GM21528 (cell line): Measurements from ENCODE around the gene EIF4ENIF1.
"Not testable (repeated sequence)": the region's sequence is repeated elsewhere in the genome, so short reads cannot be mapped to it uniquely, and the experiment has no call there.

Experiments used
- ATAC-seq: cut with Tn5 transposase; IDR thresholded peaks from one replicate; pipeline ENCODE4 v1.9.1; 2021; ENCODE audit warnings: mild to moderate bottlenecking, moderate library complexity; ENCODE audit not compliant: unreplicated experiment, low FRiP score

Gene EIF4ENIF1

DNA sequence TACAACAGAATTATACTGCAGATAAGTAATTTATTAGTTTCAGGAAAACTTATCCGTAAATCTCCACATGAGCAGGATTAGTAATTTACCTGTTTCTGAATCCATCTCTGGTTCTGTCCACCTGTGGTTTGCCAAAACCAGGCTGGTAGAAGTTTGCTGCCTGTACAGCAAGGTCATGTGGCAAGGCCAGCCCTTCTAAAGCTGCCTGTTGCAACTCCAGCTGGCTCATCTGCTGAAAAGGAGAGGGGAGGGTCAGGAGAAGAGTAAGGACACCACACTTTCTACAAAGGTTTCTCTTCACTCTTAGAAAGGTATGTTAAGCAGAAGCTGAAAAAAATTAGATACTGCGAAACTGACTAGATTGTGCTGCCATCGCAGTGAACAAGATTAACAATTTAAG is 42.3 kb downstream of the EIF4ENIF1 start:
- ATAC-seq: no peak

GRCh38 chr22:31446767-31447166 is 42.9 kb downstream of the EIF4ENIF1 start:
- ATAC-seq: no peak

DNA sequence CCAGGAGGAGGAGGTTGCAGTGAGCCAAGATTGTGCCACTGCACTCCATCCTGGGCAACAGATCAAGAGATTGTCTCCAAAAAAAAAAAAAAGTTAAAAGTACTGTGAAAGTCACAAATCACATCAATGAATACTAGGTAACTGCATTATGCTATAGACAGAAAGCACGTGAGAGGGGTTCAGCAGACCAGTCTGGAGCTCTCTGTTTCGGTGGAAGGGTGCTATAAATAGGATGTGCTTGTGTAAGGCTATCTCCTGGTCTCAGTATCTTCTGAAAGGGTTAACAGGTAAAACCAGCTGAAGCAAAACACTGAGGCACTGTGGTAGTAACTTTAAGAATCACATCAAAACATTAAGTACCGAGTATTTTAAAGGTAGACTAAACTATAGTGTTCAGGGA is 43.4 kb downstream of the EIF4ENIF1 start:
- no peak for ATAC-seq

GRCh38 chr22:31445642-31446041 is 44.0 kb downstream of the EIF4ENIF1 start:
- no peak for ATAC-seq

GRCh38 chr22:31443516-31443915 is 46.1 kb downstream of the EIF4ENIF1 start:
- ATAC-seq: no peak

GRCh38 chr22:31442768-31443489 is 46.7 kb downstream of the EIF4ENIF1 start:
- no peak for ATAC-seq

DNA sequence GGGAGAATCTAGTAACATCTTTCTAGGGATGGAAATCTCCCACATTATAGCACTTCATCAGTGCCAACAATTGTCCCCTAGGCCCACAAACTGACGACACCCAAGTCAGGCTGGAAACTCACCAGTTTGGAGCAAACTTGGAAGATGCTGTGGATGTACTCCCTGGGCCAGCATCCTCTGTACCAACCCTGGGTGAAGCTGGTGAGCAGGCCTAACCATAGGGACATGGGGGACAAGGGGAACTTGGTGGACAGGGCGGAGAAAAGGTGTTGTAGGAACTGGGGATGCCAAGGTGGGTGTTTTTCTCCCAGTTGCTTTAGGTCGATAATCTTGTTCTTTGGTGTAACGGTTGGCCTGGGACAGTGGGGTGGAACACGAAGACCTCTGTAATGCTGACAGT is 48.0 kb downstream of the EIF4ENIF1 start:
- no peak for ATAC-seq

GRCh38 chr22:31440681-31441080 is 49.0 kb downstream of the EIF4ENIF1 start:
- ATAC-seq: no peak

DNA sequence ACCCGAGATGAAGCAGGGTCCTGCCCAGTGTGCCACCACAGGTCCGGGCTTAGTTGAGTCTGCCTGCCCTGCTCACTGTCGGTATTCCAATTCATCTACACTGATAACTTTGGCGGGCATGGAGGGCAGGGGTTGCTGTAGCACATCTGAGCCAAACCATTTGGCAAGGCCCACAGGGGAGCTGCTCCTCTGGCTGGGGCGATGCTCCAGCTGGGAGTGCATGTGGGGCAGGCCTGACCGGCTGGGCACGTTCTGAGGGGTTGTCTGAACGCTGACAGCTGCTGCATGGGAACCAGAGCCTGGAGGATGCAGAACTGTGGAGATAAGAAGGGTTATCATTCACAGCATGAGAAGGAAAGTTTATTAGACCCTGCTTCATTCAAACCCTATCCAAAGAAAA is 49.8 kb downstream of the EIF4ENIF1 start:
- no peak for ATAC-seq

- ATAC-seq: no peak
Measured at GRCh38 chr22:31436132-31436531, 53.5 kb downstream of the EIF4ENIF1 start.

GRCh38 chr22:31431950-31432349 is 57.7 kb downstream of the EIF4ENIF1 start:
- ATAC-seq: no peak

- ATAC-seq: no peak
Measured at GRCh38 chr22:31425331-31426050, 64.2 kb downstream of the EIF4ENIF1 start.

DNA sequence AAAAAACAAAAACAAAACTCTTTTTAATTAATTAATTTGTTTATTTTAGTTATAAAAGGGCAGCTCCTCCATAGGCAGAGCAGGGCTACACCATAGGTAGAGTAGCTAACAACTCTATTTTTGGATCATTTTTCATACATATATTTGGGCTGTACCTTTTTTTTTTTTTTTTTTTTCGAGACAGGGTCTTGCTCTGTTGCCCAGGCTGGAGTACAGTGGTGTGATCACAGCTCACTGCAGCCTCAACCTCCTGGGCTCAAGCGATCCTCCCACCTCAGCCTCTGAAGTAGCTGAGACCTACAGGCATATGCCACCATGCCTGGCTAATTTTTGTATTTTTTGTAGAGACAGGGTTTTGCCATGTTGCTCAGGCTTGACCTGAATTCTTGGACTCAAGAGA is 87.3 kb downstream of the EIF4ENIF1 start:
- not testable (repeated sequence) for ATAC-seq

GRCh38 chr22:31400023-31400397 is 89.6 kb downstream of the EIF4ENIF1 start:
- ATAC-seq: no peak

DNA sequence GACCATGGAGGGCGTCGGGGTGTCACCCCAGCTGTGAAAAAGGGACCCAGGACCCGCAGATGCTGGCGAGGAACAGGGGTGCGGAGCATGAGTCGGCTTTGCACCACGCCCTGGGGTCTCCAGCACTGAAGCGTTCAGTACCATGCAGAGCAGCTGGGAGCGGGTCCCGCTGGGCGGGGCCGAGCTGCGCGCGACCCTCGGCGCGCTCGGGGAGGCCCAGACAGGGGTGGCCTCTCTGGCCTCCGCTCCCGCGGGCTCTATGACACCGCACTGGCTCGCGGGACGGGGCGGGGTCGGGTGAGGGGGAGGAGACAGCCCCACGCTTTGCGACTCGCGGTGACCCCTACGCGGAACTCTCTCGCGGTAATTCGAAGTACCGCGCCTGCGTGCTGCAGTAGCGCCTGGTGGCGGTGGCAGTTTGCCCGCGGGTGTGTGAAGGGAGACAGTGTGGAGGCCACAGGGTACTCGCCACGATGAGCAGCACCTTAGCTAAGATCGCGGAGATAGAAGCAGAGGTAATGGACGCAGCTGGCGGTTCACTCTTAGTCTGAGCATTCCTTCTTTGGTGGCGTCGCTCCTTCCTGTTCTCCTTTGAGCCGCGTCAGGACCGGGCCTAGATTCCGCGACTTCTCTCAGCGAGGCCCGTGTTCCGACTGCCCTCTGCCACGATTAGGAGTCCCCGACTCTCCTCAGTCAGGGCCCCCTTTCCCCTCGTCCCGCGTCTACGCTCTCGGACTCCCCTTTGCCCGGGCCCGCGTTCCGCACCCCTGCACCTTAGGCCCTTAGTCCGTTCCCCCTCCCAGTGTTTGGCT is 90.2 kb downstream of the EIF4ENIF1 start, which contains the start of gene DRG1:
DRG1 (plus strand) TSS at position 394 of the 812 bp plus-strand sequence; CDS start at position 474, 80 bp downstream.
- ATAC-seq: peak; percentile 96

- no peak for ATAC-seq
Measured at GRCh38 chr22:31398231-31398630, 91.4 kb downstream of the EIF4ENIF1 start.

DNA sequence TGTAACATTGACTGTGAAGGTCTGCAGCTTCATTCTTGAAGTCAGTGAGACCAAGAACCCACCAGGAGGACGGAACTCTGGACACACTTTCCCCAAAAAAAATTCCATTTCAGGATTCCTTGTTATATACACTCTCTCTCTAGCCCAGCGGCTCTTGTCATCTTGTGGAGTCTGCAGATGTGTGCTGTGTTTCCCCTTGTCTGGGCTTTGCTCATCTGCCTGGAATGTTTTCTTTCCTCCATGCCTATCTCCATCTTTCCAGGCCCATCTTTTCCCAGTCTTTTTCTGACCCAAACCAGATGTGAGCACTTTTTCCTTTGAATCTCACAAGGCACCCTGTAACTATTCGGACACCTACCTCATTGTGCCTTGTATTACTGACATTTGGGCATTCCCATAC is 95.3 kb downstream of the EIF4ENIF1 start:
- ATAC-seq: no peak

DNA sequence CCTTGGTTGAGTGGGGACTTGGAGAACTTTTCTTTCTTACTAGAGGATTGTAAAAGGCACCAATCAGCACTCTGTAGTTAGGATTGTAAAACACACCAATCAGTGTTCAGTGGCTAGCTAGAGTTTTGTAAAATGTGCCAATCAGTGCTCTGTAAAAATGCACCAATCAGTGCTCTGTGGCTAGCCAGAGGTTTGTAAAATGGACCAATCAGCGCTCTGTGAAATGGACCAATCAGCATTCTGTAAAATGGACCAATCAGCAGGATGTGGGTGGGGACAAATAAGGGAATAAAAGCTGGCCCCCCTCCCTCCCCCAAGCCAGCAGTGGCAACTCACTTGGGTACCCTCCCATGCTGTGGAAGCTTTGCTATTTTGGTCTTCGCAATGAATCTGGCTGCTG is 95.7 kb downstream of the EIF4ENIF1 start:
- ATAC-seq: no peak
